GM12878 (cell line): Measurements from ENCODE around the gene GPR146. TPM values are rescaled to one million over a fixed set of nuclear protein-coding genes. Genes with fewer than 3 reads are reported as not detected.

ENCODE experiments used
- ATAC-seq: fragments of 200-7000 bp; cut with Tn5 transposase; 3 replicates; pipeline ENCODE4 v1.9.1; 2020; ENCODE audit warnings: mild to moderate bottlenecking, moderate library complexity
- BruUV-seq: library from RNA; stranded (reverse); fragments of 400-500 nt; replicated peaks from 2 replicates; lab custom pipeline; 2021; lab: Mats Ljungman, UMichigan
- CTCF ChIA-PET: fragments of 300-600 bp; sonication (Branson Sonifier 250); formaldehyde crosslinking; extraction: SDS; loops from one replicate; lab custom pipeline; 2021; ENCODE audit warnings: inconsistent platforms; lab: Yijun Ruan, JAX
- POLR2A ChIA-PET: fragments of 350-600 bp; formaldehyde crosslinking; extraction: SDS; loops from one replicate; lab custom pipeline; 2021; ENCODE audit warnings: inconsistent platforms; lab: Charles Lee
- RAD21 ChIA-PET: fragments of 300-600 bp; sonication (Branson Sonifier 250); formaldehyde crosslinking; loops from one replicate; lab custom pipeline; 2023; ENCODE audit warnings: antibody characterized with exemption; ENCODE audit not compliant: unreplicated experiment; lab: Charles Lee
- SMC1A ChIA-PET: fragments of 300-600 bp; sonication (Branson Sonifier 250); formaldehyde crosslinking; loops from one replicate; lab custom pipeline; 2023; ENCODE audit not compliant: unreplicated experiment, uncharacterized antibody; lab: Charles Lee
- DNase-seq: peaks from one replicate; pipeline ENCODE4 v3.0.0-alpha.2; 2011; ENCODE audit warnings: low read depth, low spot score
- FAIRE-seq: peaks from 3 replicates; lab custom pipeline; 2011; peaks lifted over from hg19 to GRCh38; lab: Jason Lieb, UNC
- H2AFZ ChIP-seq: 2 replicates; pipeline ENCODE4 v1.6.0; 2011; ENCODE audit warnings: low read depth, low read length, control low read depth; ENCODE audit not compliant: control insufficient read depth
- H3K27ac ChIP-seq: 2 replicates; pipeline ENCODE4 v1.5.1; 2011; ENCODE audit warnings: control low read depth; ENCODE audit not compliant: control insufficient read depth, insufficient read depth
- H3K27me3 ChIP-seq, 2 experiments: replicated peaks in 1 of 2; 2 replicates each; pipeline versions ENCODE4 v1.6.0 to v1.6.1; 2011; ENCODE audit warnings: low read length in 1 of 2; ENCODE audit not compliant: control insufficient read depth in 2 of 2, insufficient read depth in 2 of 2
- H3K36me3 ChIP-seq, 2 experiments: 2 replicates each; pipeline ENCODE4 v1.5.1; 2011; ENCODE audit warnings: low read length in 1 of 2; ENCODE audit not compliant: control insufficient read depth in 2 of 2, insufficient read depth in 2 of 2
- H3K4me1 ChIP-seq: 2 replicates; pipeline ENCODE4 v1.6.1; 2011; ENCODE audit warnings: mild to moderate bottlenecking, low read length, moderate library complexity, mixed read lengths; ENCODE audit not compliant: control insufficient read depth, insufficient read depth
- H3K4me2 ChIP-seq: 2 replicates; pipeline ENCODE4 v1.6.0; 2011; ENCODE audit warnings: control low read depth; ENCODE audit not compliant: control insufficient read depth, insufficient read depth
- H3K4me3 ChIP-seq: fragments of 200-600 bp; sonication (generic); 2 replicates; pipeline ENCODE4 v1.5.1; 2016
- H3K79me2 ChIP-seq: 2 replicates; pipeline ENCODE4 v1.6.0; 2011; ENCODE audit warnings: low read length; ENCODE audit not compliant: control insufficient read depth, insufficient read depth
- H3K9ac ChIP-seq: 2 replicates; pipeline ENCODE4 v1.8.0; 2011; ENCODE audit warnings: low read length, control low read depth, mixed read lengths; ENCODE audit not compliant: control insufficient read depth, insufficient read depth
- H3K9me3 ChIP-seq: replicated peaks from 3 replicates; pipeline ENCODE4 v1.5.1; 2011; ENCODE audit warnings: mild to moderate bottlenecking, low read length; ENCODE audit not compliant: control insufficient read depth, insufficient read depth
- H4K20me1 ChIP-seq: 2 replicates; pipeline ENCODE4 v1.6.0; 2011; ENCODE audit not compliant: control insufficient read depth, insufficient read depth
- ASH2L ChIP-seq: fragments of 300-600, 200-600 bp; sonication (generic); IDR thresholded peaks from 2 replicates; pipeline ENCODE4 v1.6.1; 2017; ENCODE audit warnings: low read depth, mild to moderate bottlenecking, borderline replicate concordance
- TAF1 ChIP-seq: IDR thresholded peaks from 2 replicates; pipeline ENCODE4 v1.6.1; 2011; ENCODE audit warnings: mild to moderate bottlenecking, low read depth, low read length, borderline replicate concordance
- WRNIP1 ChIP-seq: IDR thresholded peaks from 2 replicates; pipeline ENCODE4 v1.6.1; 2011; ENCODE audit warnings: low read depth, low read length, improper control_type of control experiment, borderline replicate concordance
- WGBS: methylation state at CpG from one replicate; pipeline ENCODE4 v1.1.6; 2016; ENCODE audit warnings: low lambda C conversion rate; ENCODE audit not compliant: insufficient replicate concordance, insufficient coverage; ENCODE audit errors: missing lambda C conversion rate; 5-methylcytosine and 5-hydroxymethylcytosine counted together
- in situ Hi-C: fragments of 300-500 bp; cut with MboI; formaldehyde crosslinking; loops from 9 replicates; pipeline ENCODE4 v1.14.3; 2018; ENCODE audit warnings: mixed read lengths
- intact Hi-C: fragments of 100-400 bp; cut with micrococcal nuclease; formaldehyde crosslinking; loops from one replicate; pipeline ENCODE4 v1.14.2; 2022; ENCODE audit not compliant: unreplicated experiment
- polyA plus RNA-seq, 11 experiments: library from polyadenylated mRNA; depleted of rRNA in 4 of 11; unstranded in 6 of 11; stranded (reverse) in 5 of 11; fragments of >200 nt; fragmentation: Nextera tagmentation in 4 of 11; fragmentation: Illumina TruSeq in 1 of 11; extraction: Ambion mirVana in 4 of 11; extraction: Trizol in 1 of 11; gene quantifications; 1 replicate in 1 of 11; 2 replicates in 10 of 11; pipeline versions ENCODE4 v1.2.1 to v1.2.3, GENCODE V29; 2011 to 2016; ENCODE audit warnings: inconsistent platforms in 2 of 11, missing spikeins in 2 of 11, low read depth in 1 of 11
- total RNA-seq, 4 experiments: library from RNA; depleted of rRNA in 3 of 4; stranded (reverse); fragments of >200 nt in 3 of 4; fragmentation: Illumina TruSeq in 1 of 4; extraction: Trizol in 1 of 4; gene quantifications; 2 replicates each; pipeline versions ENCODE4 v1.2.1 to v1.2.3, GENCODE V29; 2013 to 2021
- TF ChIP-seq, protein P1 (sequence below): IDR thresholded peaks from 2 replicates; pipeline ENCODE4 v1.6.1; 2012; ENCODE audit warnings: low read length, inconsistent platforms
- TF ChIP-seq, protein P2 (sequence below): IDR thresholded peaks from 2 replicates; pipeline ENCODE4 v1.6.1; 2011; ENCODE audit warnings: borderline replicate concordance, low read depth, mild to moderate bottlenecking, moderate library complexity, low read length; ENCODE audit not compliant: insufficient read depth, poor library complexity, severe bottlenecking
- TF ChIP-seq, protein P3 (sequence below): IDR thresholded peaks from 2 replicates; pipeline ENCODE4 v1.6.1; 2012; ENCODE audit warnings: low read depth, low read length, improper control_type of control experiment
- TF ChIP-seq, protein P4 (sequence below): IDR thresholded peaks from 2 replicates; pipeline ENCODE4 v1.6.1; 2011; ENCODE audit warnings: borderline replicate concordance, low read depth, mild to moderate bottlenecking, moderate library complexity, mixed read lengths, low read length; ENCODE audit not compliant: insufficient read depth; ENCODE audit errors: extremely low read length

GPR146 gene
- total and polyA plus RNA-seq, 10 of the 15 experiments (the other 5 are each of a cell fraction or from before 2014, with no cell fraction given): 0.19 to 12.0 (median 0.54) TPM; not detected in 2

DNA sequence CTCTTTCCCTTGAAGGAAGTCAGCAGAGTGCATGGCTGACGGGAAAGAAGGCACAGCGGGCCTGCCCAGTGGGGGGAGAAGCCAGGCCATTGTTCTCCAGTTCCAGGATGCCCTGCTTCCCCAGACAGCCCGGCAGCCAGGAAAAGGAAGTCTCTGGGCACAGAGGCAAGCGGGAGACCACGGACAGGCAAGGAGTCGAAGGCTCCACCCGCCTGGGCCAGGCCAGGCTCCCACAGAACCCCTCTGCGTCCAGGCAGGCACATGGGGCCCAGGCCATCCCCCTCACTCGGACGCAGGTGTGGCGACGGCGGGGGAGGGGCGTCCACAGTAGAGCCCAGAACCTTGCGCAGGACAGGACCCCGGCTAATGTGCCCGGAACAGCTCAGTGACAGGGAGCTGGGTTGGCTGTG, 8.7 kb downstream of the GPR146 start:
- POLR2A ChIA-PET: no interaction called here
- no peak for FAIRE-seq

DNA sequence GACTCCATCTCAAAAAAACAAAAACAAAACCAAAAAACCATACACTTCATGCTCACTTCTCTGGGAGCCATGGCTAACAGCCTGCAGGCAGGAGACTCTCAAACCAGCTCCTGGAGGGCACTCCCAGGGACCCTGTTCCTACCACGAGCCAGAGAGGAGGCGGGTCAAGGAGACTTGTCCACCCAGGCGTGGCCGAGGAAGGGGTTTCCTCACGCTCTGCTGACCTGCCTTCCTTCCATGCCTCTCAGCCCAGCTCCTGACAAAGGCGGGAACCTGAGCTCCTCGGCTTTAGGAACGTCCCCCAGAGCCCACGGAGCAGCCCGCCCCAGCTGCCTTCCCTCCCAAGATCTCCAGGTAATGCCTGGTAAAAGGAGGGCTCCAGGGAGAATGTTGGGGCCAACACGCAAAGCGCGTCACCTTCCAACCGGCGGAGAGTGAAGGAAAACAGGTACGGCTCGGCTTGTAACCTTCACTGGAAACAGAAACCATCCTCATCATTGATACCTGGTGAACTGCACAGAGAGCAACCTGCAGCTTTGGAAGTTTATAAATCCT, 9.5 kb downstream of the GPR146 start:
- BruUV-seq: no TSS peak
- intact Hi-C loops (no loop called here), in situ Hi-C loops (no loop called here)
- Histone ChIP-seq H3K4me3 (no peak overlapping the region), H3K27ac (no peak overlapping the region), H3K79me2 (no peaks in the 10 kb centered on the region), H3K9ac (no peak overlapping the region), H3K9me3 (no peaks in the 10 kb centered on the region), H4K20me1 (no peaks in the 10 kb centered on the region), H3K27me3 (no peaks in the 10 kb centered on the region), H2AFZ (no peak overlapping the region), H3K36me3 (peaks cover 4 to 5% of the 10 kb centered on the region in 2 experiments; a peak in 3 of 4 replicates), H3K4me1 (no peaks in the 10 kb centered on the region), H3K4me2 (no peak overlapping the region)
- no peak for DNase-seq
- TF ChIP-seq TAF1: no peak
- TF ChIP-seq, protein P1, sequence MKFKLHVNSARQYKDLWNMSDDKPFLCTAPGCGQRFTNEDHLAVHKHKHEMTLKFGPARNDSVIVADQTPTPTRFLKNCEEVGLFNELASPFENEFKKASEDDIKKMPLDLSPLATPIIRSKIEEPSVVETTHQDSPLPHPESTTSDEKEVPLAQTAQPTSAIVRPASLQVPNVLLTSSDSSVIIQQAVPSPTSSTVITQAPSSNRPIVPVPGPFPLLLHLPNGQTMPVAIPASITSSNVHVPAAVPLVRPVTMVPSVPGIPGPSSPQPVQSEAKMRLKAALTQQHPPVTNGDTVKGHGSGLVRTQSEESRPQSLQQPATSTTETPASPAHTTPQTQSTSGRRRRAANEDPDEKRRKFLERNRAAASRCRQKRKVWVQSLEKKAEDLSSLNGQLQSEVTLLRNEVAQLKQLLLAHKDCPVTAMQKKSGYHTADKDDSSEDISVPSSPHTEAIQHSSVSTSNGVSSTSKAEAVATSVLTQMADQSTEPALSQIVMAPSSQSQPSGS: no peak
- TF ChIP-seq, protein P2, sequence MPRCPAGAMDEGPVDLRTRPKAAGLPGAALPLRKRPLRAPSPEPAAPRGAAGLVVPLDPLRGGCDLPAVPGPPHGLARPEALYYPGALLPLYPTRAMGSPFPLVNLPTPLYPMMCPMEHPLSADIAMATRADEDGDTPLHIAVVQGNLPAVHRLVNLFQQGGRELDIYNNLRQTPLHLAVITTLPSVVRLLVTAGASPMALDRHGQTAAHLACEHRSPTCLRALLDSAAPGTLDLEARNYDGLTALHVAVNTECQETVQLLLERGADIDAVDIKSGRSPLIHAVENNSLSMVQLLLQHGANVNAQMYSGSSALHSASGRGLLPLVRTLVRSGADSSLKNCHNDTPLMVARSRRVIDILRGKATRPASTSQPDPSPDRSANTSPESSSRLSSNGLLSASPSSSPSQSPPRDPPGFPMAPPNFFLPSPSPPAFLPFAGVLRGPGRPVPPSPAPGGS: no peak
- TF ChIP-seq, protein P3, sequence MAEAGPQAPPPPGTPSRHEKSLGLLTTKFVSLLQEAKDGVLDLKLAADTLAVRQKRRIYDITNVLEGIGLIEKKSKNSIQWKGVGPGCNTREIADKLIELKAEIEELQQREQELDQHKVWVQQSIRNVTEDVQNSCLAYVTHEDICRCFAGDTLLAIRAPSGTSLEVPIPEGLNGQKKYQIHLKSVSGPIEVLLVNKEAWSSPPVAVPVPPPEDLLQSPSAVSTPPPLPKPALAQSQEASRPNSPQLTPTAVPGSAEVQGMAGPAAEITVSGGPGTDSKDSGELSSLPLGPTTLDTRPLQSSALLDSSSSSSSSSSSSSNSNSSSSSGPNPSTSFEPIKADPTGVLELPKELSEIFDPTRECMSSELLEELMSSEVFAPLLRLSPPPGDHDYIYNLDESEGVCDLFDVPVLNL: no peak
- SMC1A ChIA-PET: no interaction called here
- WGBS: 88% methylated on average over 17 of the region's 17 CpGs
- RAD21 ChIA-PET: no interaction called here
- ATAC-seq: no peak
- FAIRE-seq: no peak
- POLR2A ChIA-PET: no interaction called here
- CTCF ChIA-PET: interaction anchor here (1.3 to 1.4 kb wide), 2 partner anchors 12 to 32 kb away, joined by 3 to 6 read pairs; no protein-coding TSS in a partner anchor

More for the DNA sequence above, 8.7 kb downstream of the GPR146 start:
- TF ChIP-seq ASH2L (no peak), WRNIP1 (no peak)
- TF ChIP-seq, protein P4, sequence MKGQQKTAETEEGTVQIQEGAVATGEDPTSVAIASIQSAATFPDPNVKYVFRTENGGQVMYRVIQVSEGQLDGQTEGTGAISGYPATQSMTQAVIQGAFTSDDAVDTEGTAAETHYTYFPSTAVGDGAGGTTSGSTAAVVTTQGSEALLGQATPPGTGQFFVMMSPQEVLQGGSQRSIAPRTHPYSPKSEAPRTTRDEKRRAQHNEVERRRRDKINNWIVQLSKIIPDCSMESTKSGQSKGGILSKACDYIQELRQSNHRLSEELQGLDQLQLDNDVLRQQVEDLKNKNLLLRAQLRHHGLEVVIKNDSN: no peak
- TF ChIP-seq, all 136 proteins: peak for 0
- H3K27ac ChIP-seq: no peak overlapping the region
- DNase-seq (no peak), ATAC-seq (no peak)
- peaks cover under 1% of the 10 kb centered on the region in 2 experiments; a peak in 3 of 4 replicates for H3K36me3 ChIP-seq
- 86% methylated on average over 15 of the region's 17 CpGs for WGBS
- no peaks in the 10 kb centered on the region for H4K20me1 ChIP-seq
- H2AFZ ChIP-seq: no peak overlapping the region
- in situ Hi-C loops: no loop called here
- RAD21 ChIA-PET: no interaction called here
- H3K79me2 ChIP-seq: no peaks in the 10 kb centered on the region
- CTCF ChIA-PET: interaction anchor here (1.3 kb wide), 1 partner anchor 33 kb away, joined by 3 read pairs; no protein-coding TSS in a partner anchor
- BruUV-seq: no TSS peak
- SMC1A ChIA-PET: no interaction called here
- H3K4me3 ChIP-seq: no peak overlapping the region
- intact Hi-C loops: no loop called here
- H3K27me3 ChIP-seq: no peaks in the 10 kb centered on the region
- H3K4me2 ChIP-seq: no peak overlapping the region
- no peak overlapping the region for H3K9ac ChIP-seq
- H3K4me1 ChIP-seq: peaks cover 3% of the 10 kb centered on the region; the same call in 1 of the 2 replicates
- H3K9me3 ChIP-seq: no peaks in the 10 kb centered on the region
